ENCODE results near the gene GASK1B. TPM values are rescaled to one million over a fixed set of nuclear protein-coding genes. Genes with fewer than 3 reads are reported as not detected.

Gene GASK1B
- polyA plus RNA-seq, 2 of the 4 experiments (the other 2 are of a cell fraction) = 2.7 to 2.9 TPM

DNA sequence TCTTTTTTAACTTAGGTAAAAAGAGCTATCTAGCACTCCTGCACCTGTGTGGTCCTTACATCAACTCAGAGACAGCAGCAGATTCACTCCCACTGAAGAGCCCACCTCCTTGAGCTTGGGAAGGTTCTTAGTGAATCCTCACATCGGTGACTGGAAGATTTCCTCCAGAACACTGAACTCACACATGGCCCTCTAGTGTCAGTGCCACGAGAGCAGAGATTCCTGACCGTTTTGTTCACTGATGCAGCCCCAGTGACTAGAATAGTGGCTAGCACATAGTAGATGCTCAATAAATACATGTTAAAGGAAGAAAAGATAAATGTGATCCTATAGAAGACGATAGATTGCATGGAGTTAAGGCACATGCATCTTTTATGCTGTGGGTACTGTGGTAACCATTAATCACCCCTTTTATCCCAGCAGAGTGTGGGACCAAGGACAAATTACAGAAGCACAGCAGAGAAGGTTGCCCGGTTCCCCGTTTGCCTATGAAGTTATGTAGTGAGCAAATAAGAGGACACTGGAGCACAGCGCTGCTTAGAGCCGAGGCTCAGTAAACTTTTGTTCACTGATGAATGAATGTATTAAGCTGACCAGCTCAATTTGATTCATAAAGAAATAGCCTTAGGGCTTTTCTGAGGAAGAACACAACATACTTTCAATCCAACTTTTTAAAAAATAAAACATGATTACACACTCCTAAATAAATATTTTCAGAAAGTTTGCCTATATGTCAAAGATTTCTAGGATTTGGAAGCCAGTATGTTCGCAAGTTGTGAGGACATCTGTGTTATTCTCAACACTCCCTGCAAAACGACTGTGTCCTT is 8.7 kb downstream of the GASK1B start:
- H3K4me1 ChIP-seq = peaks cover 22% of the 10 kb centered on the region
- POLR2A ChIA-PET = no interaction called here
- WGBS (ENCODE audit: missing lambda C conversion rate) = 56% methylated on average over 10 of the region's 10 CpGs
- H3K4me3 ChIP-seq = no peak overlapping the region
- peak overlapping the region in 1 of 2 experiments; percentile 50; a peak in 2 of 6 replicates for H3K27ac ChIP-seq
- FAIRE-seq = no peak
- H3K4me2 ChIP-seq = no peak overlapping the region
- H3K9me3 ChIP-seq = no peaks in the 10 kb centered on the region
- TF ChIP-seq HOXB5 (CRISPR knock-in tag; IDR thresholded peaks at IDR 0.05) = no peak
- TF ChIP-seq NR3C1 (IDR thresholded peaks at IDR 0.05) = no peak
- no peak for TF ChIP-seq JUN (IDR thresholded peaks at IDR 0.05)
- no peak for TF ChIP-seq EHMT2 (IDR thresholded peaks at IDR 0.05; ENCODE audit: low read depth)
- no peak for TF ChIP-seq TFCP2L1 (CRISPR knock-in tag; IDR thresholded peaks at IDR 0.05)
- no peak for TF ChIP-seq USF2 (IDR thresholded peaks at IDR 0.05)
- TF ChIP-seq KDM5A (IDR thresholded peaks at IDR 0.05) = no peak
- CTCF ChIA-PET = interaction anchor here (2.1 kb wide), 1 partner anchor 8 kb away, joined by 13 read pairs; no protein-coding TSS in a partner anchor
- no peak for ATAC-seq
- no peak for DNase-seq (ENCODE audit: low read depth in 1 of 2, low spot score in 1 of 2)

- ATAC-seq (peak; percentile 60 to 70; a peak in 4 of 6 replicates), FAIRE-seq (no peak), DNase-seq (ENCODE audit: low read depth in 1 of 2, low spot score in 1 of 2) (peak; percentile 17 to 21)
- H3K27ac ChIP-seq = peak overlapping the region; percentile 60 to 78
- 43% methylated on average over 5 of the region's 5 CpGs for WGBS (ENCODE audit: missing lambda C conversion rate)
- TF ChIP-seq SMC3 (IDR thresholded peaks at IDR 0.05) (no peak), MAFK (IDR thresholded peaks at IDR 0.05; ENCODE audit: partially characterized antibody) (no peak), SREBF2 (IDR thresholded peaks at IDR 0.05) (no peak), ZFP36 (IDR thresholded peaks at IDR 0.05; ENCODE audit: borderline replicate concordance, partially characterized antibody) (no peak), FOSB (CRISPR knock-in tag; IDR thresholded peaks at IDR 0.05) (no peak), MAZ (IDR thresholded peaks at IDR 0.05; ENCODE audit: borderline replicate concordance, low read depth, low read length) (no peak), KDM1A (IDR thresholded peaks at IDR 0.05; ENCODE audit: low read depth) (no peak), GATA3 (IDR thresholded peaks at IDR 0.05; ENCODE audit: borderline replicate concordance) (no peak), CTCF (IDR thresholded peaks at IDR 0.05) (no peak), ZSCAN20 (CRISPR knock-in tag; IDR thresholded peaks at IDR 0.05) (no peak), POLR2AphosphoS2 (conservative IDR thresholded peaks at IDR 0.05; ENCODE audit: low read length) (no peak), TP53 (CRISPR knock-in tag; IDR thresholded peaks at IDR 0.05) (no peak), TFCP2L1 (CRISPR knock-in tag; IDR thresholded peaks at IDR 0.05) (no peak), EHMT2 (IDR thresholded peaks at IDR 0.05; ENCODE audit: low read depth) (no peak), JUN (IDR thresholded peaks at IDR 0.05) (no peak), ESRRA (IDR thresholded peaks at IDR 0.05; ENCODE audit: borderline replicate concordance, low read length) (no peak)
- TF ChIP-seq, protein P1, sequence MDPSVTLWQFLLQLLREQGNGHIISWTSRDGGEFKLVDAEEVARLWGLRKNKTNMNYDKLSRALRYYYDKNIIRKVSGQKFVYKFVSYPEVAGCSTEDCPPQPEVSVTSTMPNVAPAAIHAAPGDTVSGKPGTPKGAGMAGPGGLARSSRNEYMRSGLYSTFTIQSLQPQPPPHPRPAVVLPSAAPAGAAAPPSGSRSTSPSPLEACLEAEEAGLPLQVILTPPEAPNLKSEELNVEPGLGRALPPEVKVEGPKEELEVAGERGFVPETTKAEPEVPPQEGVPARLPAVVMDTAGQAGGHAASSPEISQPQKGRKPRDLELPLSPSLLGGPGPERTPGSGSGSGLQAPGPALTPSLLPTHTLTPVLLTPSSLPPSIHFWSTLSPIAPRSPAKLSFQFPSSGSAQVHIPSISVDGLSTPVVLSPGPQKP (IDR thresholded peaks at IDR 0.05; ENCODE audit: low read depth, low read length) = no peak
- TF ChIP-seq, protein P2, sequence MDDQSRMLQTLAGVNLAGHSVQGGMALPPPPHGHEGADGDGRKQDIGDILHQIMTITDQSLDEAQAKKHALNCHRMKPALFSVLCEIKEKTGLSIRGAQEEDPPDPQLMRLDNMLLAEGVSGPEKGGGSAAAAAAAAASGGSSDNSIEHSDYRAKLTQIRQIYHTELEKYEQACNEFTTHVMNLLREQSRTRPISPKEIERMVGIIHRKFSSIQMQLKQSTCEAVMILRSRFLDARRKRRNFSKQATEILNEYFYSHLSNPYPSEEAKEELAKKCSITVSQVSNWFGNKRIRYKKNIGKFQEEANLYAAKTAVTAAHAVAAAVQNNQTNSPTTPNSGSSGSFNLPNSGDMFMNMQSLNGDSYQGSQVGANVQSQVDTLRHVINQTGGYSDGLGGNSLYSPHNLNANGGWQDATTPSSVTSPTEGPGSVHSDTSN (IDR thresholded peaks at IDR 0.05) = no peak
- ChIA-PET POLR2A (no interaction called here), CTCF (interaction anchor here (2.1 kb wide), 1 partner anchor 10 kb away, joined by 13 read pairs; no protein-coding TSS in a partner anchor)
- peak overlapping the region; percentile 60 for H3K4me2 ChIP-seq
- H3K4me1 ChIP-seq = peaks cover 28% of the 10 kb centered on the region
- H3K9me3 ChIP-seq = no peaks in the 10 kb centered on the region
- no peak overlapping the region for H3K4me3 ChIP-seq
Observed at GRCh38 chr4:158162631-158163030, 10.2 kb downstream of the GASK1B start.
